ENCODE measurements around the gene ELAVL1. TPM values are rescaled to one million over a fixed set of nuclear protein-coding genes. Genes with fewer than 3 reads are reported as not detected.

The ELAVL1 gene
- polyA plus RNA-seq, 1 donor from 2014 or later: 19.1 TPM

DNA sequence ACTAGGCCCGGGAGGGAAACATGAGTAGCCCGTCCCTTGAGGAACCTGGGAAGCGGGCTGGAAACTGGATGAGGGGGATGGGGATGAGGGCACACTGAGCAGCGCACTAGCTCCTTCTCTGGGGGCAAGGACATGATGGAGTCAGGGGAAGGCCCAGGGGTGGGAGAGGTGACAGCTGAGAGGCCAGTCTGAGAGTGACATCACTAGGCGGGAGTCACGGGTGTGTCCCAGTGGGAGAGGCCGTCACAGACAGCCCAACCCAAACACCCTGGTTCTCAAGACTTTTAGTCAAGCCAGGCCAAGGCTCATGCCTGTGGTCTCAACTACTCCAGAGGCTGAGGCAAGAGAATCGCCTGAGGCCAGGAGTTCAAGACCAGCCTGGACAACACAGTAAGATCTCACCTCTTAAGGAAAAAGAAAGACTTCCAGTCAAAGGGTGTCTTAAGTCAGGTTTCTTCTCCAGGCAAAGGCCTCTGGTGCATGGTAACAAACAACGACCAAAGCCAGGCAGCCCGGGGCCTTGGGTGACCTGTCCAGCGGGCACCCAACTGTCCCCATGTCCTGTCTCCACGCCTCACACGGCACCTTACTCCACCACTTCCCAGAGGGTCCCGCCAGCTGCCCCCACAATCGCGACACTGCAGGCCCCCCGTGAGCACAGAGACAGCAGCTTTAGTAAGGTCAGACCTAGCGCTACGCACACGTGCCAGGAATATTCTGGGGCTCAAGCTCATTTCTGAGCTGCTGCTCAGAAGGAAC is 36.5 kb downstream of the ELAVL1 start:
- no peak overlapping the region for H2AFZ ChIP-seq (ENCODE audit: low read depth, low read length)
- no peak overlapping the region for H3K4me3 ChIP-seq (ENCODE audit: low read length)
- H3F3A ChIP-seq (ENCODE audit: insufficient read depth, low read length, poor library complexity, severe bottlenecking): no peaks in the 10 kb centered on the region
- H3K9ac ChIP-seq (ENCODE audit: low read length): no peak overlapping the region
- no peaks in the 10 kb centered on the region for H3K9me2 ChIP-seq (ENCODE audit: insufficient read depth, low read length)
- TF ChIP-seq RAD21 (conservative IDR thresholded peaks at IDR 0.05) (no peak), POLR2AphosphoS5 (IDR thresholded peaks at IDR 0.05) (no peak), REST (IDR thresholded peaks at IDR 0.05; ENCODE audit: borderline replicate concordance) (no peak), MXI1 (conservative IDR thresholded peaks at IDR 0.05; ENCODE audit: poor library complexity, severe bottlenecking) (no peak), SMC3 (conservative IDR thresholded peaks at IDR 0.05; ENCODE audit: poor library complexity) (no peak), EZH2 (IDR thresholded peaks at IDR 0.05; ENCODE audit: borderline replicate concordance, insufficient read depth, low read length, poor library complexity, severe bottlenecking) (no peak), EP300 (conservative IDR thresholded peaks at IDR 0.05; ENCODE audit: poor library complexity, severe bottlenecking) (no peak)
- TF ChIP-seq, protein P1, sequence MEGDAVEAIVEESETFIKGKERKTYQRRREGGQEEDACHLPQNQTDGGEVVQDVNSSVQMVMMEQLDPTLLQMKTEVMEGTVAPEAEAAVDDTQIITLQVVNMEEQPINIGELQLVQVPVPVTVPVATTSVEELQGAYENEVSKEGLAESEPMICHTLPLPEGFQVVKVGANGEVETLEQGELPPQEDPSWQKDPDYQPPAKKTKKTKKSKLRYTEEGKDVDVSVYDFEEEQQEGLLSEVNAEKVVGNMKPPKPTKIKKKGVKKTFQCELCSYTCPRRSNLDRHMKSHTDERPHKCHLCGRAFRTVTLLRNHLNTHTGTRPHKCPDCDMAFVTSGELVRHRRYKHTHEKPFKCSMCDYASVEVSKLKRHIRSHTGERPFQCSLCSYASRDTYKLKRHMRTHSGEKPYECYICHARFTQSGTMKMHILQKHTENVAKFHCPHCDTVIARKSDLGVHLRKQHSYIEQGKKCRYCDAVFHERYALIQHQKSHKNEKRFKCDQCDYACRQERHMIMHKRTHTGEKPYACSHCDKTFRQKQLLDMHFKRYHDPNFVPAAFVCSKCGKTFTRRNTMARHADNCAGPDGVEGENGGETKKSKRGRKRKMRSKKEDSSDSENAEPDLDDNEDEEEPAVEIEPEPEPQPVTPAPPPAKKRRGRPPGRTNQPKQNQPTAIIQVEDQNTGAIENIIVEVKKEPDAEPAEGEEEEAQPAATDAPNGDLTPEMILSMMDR (IDR thresholded peaks at IDR 0.05; ENCODE audit: poor library complexity, severe bottlenecking): no peak
- H3K9me3 ChIP-seq (ENCODE audit: low read length): no peaks in the 10 kb centered on the region
- no peak overlapping the region for H3K4me2 ChIP-seq (ENCODE audit: low read length)
- no peaks in the 10 kb centered on the region for H3K79me2 ChIP-seq (replicated peaks; ENCODE audit: insufficient read depth, low read length)
- H3K27ac ChIP-seq (ENCODE audit: low read length): no peak overlapping the region
- no peaks in the 10 kb centered on the region for H3K36me3 ChIP-seq (ENCODE audit: insufficient read depth, low read length)
- no peaks in the 10 kb centered on the region for H3K27me3 ChIP-seq (ENCODE audit: insufficient read depth, low read depth, low read length)
- no peaks in the 10 kb centered on the region for H4K20me1 ChIP-seq (ENCODE audit: insufficient read depth)

- Histone ChIP-seq H3K27ac (ENCODE audit: low read length) (no peak overlapping the region), H3K36me3 (ENCODE audit: insufficient read depth, low read length) (no peaks in the 10 kb centered on the region), H3K79me2 (replicated peaks; ENCODE audit: insufficient read depth, low read length) (no peaks in the 10 kb centered on the region)
These were observed 37.2 kb downstream of the ELAVL1 start for GRCh38 chr19:7968008-7968795.

More at GRCh38 chr19:7968008-7968795, 37.2 kb downstream of the ELAVL1 start:
- Histone ChIP-seq H3K4me3 (ENCODE audit: low read length) (no peak overlapping the region), H3K9me3 (ENCODE audit: low read length) (no peaks in the 10 kb centered on the region), H4K20me1 (ENCODE audit: insufficient read depth) (no peaks in the 10 kb centered on the region), H3K9ac (ENCODE audit: low read length) (no peak overlapping the region), H2AFZ (ENCODE audit: low read depth, low read length) (no peak overlapping the region), H3K9me2 (ENCODE audit: insufficient read depth, low read length) (no peaks in the 10 kb centered on the region), H3K4me2 (ENCODE audit: low read length) (no peak overlapping the region), H3F3A (ENCODE audit: insufficient read depth, low read length, poor library complexity, severe bottlenecking) (no peaks in the 10 kb centered on the region), H3K27me3 (ENCODE audit: insufficient read depth, low read depth, low read length) (no peaks in the 10 kb centered on the region)
- TF ChIP-seq MXI1 (conservative IDR thresholded peaks at IDR 0.05; ENCODE audit: poor library complexity, severe bottlenecking): no peak
- TF ChIP-seq EP300 (conservative IDR thresholded peaks at IDR 0.05; ENCODE audit: poor library complexity, severe bottlenecking): no peak
- no peak for TF ChIP-seq EZH2 (IDR thresholded peaks at IDR 0.05; ENCODE audit: borderline replicate concordance, insufficient read depth, low read length, poor library complexity, severe bottlenecking)
- TF ChIP-seq SMC3 (conservative IDR thresholded peaks at IDR 0.05; ENCODE audit: poor library complexity): no peak
- TF ChIP-seq, protein P1 (IDR thresholded peaks at IDR 0.05; ENCODE audit: poor library complexity, severe bottlenecking): no peak
- no peak for TF ChIP-seq REST (IDR thresholded peaks at IDR 0.05; ENCODE audit: borderline replicate concordance)
- no peak for TF ChIP-seq POLR2AphosphoS5 (IDR thresholded peaks at IDR 0.05)
- TF ChIP-seq RAD21 (conservative IDR thresholded peaks at IDR 0.05): no peak
- TF ChIP-seq TAF1 (IDR thresholded peaks at IDR 0.05; ENCODE audit: low read depth): no peak

Measured in neural cell (in vitro differentiated cells).